Thyroid gland (tissue), 4 donors: ENCODE results near the gene RAB37. TPM values are rescaled to one million over a fixed set of nuclear protein-coding genes. Genes with fewer than 3 reads are reported as not detected.
A peak's percentile ranks its signal among the peaks of the same experiment; 100 is the strongest.

ENCODE experiments used
- DNase-seq, 2 donors: peaks; one replicate each; pipeline ENCODE4 v3.0.0-alpha.2; 2019
- H3K27ac ChIP-seq, 3 donors: fragments of 200-600 bp; sonication (generic); 1 replicate in 2 of 3; 2 replicates in 1 of 3; pipeline ENCODE4 v1.5.1; 2016 to 2019; ENCODE audit warnings: mild to moderate bottlenecking in 1 of 3, moderate library complexity in 1 of 3
- H3K27me3 ChIP-seq: fragments of 200-600 bp; sonication (generic); one replicate; pipeline ENCODE4 v1.5.1; 2019
- H3K36me3 ChIP-seq, 2 donors: fragments of 200-600 bp; sonication (generic); one replicate each; pipeline ENCODE4 v1.5.1; 2016 to 2019
- H3K4me1 ChIP-seq, 2 donors: fragments of 200-600 bp; sonication (generic); one replicate each; pipeline ENCODE4 v1.5.1; 2017 to 2019
- H3K4me3 ChIP-seq, 3 donors: fragments of 200-600 bp; sonication (generic); replicated peaks in 1 of 3; 1 replicate in 2 of 3; 2 replicates in 1 of 3; pipeline ENCODE4 v1.5.1; 2016; ENCODE audit warnings: mild to moderate bottlenecking in 1 of 3
- H3K9me3 ChIP-seq: fragments of 200-600 bp; sonication (generic); one replicate; pipeline ENCODE4 v1.5.1; 2017
- POLR2A ChIP-seq, 2 donors: fragments of 450-650 bp; IDR thresholded peaks; one replicate each; pipeline ENCODE4 v1.6.1; 2017; ENCODE audit warnings: antibody characterized with exemption in 2 of 2, mild to moderate bottlenecking in 2 of 2, moderate library complexity in 1 of 2
- WGBS, 2 donors: methylation state at CpG; one replicate each; pipeline ENCODE4 v1.1.5; 2017; 5-methylcytosine and 5-hydroxymethylcytosine counted together
- intact Hi-C: fragments of 100-400 bp; cut with DNase I; formaldehyde crosslinking; loops from one replicate; pipeline ENCODE4 v1.15.1; 2023
- total RNA-seq, 4 donors: library from RNA; depleted of rRNA; stranded (reverse); fragments of >200 nt; gene quantifications; one replicate each; pipeline ENCODE4 v1.2.3, GENCODE V29; 2016
- TF ChIP-seq, protein P1 (sequence below), 6 experiments: fragments of 200-600 bp in 3 of 6; fragments of 450-650 bp in 3 of 6; sonication (generic) in 3 of 6; IDR thresholded peaks; one replicate each; pipeline ENCODE4 v1.5.1; 2016 to 2019; ENCODE audit warnings: antibody characterized with exemption in 6 of 6, mild to moderate bottlenecking in 2 of 6, inconsistent platforms in 1 of 6, moderate library complexity in 1 of 6

The RAB37 gene
- total RNA-seq, 4 donors from 2014 or later: 0.33 to 1.8 (median 0.39) TPM

- WGBS, 2 donors: 67 to 80% methylated on average over 2 to 7 of the region's 9 CpGs
- intact Hi-C loops: no loop called here
Observed at GRCh38 chr17:74759243-74759801, 22.3 kb downstream of the RAB37 start.

GRCh38 chr17:74759941-74760340 is 22.9 kb downstream of the RAB37 start:
- WGBS, 2 donors: 32 to 53% methylated on average over 5 to 9 of the region's 10 CpGs
- Histone ChIP-seq H3K27ac (peak overlapping the region; percentile 66 to 74 (median 72)), H3K4me1 (peaks cover 47 to 53% of the 10 kb centered on the region in 2 donors), H3K36me3 (no peaks in the 10 kb centered on the region), H3K27me3 (no peaks in the 10 kb centered on the region), H3K9me3 (no peaks in the 10 kb centered on the region), H3K4me3 (no peak overlapping the region)
- DNase-seq: peak; percentile 88 to 92
- TF ChIP-seq, protein P1, sequence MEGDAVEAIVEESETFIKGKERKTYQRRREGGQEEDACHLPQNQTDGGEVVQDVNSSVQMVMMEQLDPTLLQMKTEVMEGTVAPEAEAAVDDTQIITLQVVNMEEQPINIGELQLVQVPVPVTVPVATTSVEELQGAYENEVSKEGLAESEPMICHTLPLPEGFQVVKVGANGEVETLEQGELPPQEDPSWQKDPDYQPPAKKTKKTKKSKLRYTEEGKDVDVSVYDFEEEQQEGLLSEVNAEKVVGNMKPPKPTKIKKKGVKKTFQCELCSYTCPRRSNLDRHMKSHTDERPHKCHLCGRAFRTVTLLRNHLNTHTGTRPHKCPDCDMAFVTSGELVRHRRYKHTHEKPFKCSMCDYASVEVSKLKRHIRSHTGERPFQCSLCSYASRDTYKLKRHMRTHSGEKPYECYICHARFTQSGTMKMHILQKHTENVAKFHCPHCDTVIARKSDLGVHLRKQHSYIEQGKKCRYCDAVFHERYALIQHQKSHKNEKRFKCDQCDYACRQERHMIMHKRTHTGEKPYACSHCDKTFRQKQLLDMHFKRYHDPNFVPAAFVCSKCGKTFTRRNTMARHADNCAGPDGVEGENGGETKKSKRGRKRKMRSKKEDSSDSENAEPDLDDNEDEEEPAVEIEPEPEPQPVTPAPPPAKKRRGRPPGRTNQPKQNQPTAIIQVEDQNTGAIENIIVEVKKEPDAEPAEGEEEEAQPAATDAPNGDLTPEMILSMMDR (IDR thresholded peaks at IDR 0.05): no peak
- no peak for TF ChIP-seq POLR2A (IDR thresholded peaks at IDR 0.05)
- intact Hi-C loops: no loop called here

More at GRCh38 chr17:74759243-74759801, 22.3 kb downstream of the RAB37 start:
- TF ChIP-seq, protein P1 (IDR thresholded peaks at IDR 0.05): no peak
- no peak for DNase-seq
- H3K36me3 ChIP-seq: no peaks in the 10 kb centered on the region
- peak overlapping the region; percentile 66 to 74 (median 72) for H3K27ac ChIP-seq
- H3K27me3 ChIP-seq: no peaks in the 10 kb centered on the region
- H3K4me1 ChIP-seq: peaks cover 47 to 56% of the 10 kb centered on the region in 2 donors
- no peaks in the 10 kb centered on the region for H3K9me3 ChIP-seq
- no peak overlapping the region for H3K4me3 ChIP-seq

DNA sequence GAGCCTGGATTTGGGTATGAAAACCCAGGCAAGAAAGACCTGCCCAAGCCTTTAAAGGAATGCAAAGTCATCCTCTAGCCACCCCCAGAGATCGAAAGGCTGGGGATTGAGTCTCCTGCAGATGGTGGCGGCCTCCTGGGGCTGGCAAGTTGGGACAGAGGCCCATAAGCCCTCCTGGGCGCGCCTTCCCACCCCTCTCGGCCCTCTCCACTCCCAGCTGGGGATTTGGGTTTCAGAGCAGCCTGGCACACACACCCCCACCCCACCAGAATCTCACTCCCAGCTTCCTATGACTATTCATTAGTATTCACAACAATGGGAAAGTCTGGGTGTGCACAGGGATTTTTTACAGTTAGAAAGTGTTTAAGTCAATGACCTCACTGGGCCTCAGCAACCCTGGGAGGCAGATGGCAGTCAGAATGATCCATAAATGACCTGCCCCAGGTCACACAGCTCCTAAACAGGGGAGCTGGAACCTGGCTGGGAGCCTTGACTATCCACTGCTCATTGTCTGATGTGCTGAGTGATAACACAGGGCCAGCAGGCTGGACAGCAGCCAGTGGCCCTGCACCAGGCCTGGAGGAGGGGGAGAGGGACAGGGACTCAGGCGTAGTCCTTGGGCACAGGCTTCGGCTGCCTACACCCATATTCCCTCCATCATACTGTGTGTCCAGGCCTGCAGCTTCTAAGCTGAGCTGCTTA is 23.5 kb downstream of the RAB37 start:
- TF ChIP-seq, protein P1 (IDR thresholded peaks at IDR 0.05): no peak
- TF ChIP-seq POLR2A (IDR thresholded peaks at IDR 0.05): no peak
- H3K4me1 ChIP-seq: peaks cover 47 to 53% of the 10 kb centered on the region in 2 donors

DNA sequence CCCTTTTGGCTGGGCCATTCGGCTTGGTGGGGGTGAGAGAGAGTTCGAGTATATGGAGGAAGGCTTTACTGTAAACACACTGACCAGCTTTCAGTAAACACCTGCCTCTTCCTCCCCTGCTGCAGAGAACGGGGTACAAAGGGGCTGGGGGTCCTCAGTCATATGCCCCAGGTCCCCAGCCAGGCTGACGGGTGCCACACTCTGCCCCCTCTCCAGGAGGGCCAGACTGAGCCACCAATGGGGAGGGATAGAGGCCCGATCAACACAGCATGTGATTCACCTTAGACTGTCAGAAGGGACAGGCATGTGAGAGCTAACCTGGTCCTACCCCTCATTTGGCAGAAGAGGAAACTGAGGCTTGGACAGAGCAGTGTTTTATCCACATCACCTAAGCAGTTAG is 24.4 kb downstream of the RAB37 start:
- no peak for TF ChIP-seq POLR2A (IDR thresholded peaks at IDR 0.05)
- TF ChIP-seq, protein P1 (IDR thresholded peaks at IDR 0.05): no peak
- no peaks in the 10 kb centered on the region for H3K36me3 ChIP-seq
- H3K4me3 ChIP-seq: no peak overlapping the region
- 54 to 66% methylated on average over 3 to 5 of the region's 5 CpGs for WGBS, 2 donors
- DNase-seq: no peak
- no peaks in the 10 kb centered on the region for H3K9me3 ChIP-seq
- no peaks in the 10 kb centered on the region for H3K27me3 ChIP-seq
- H3K4me1 ChIP-seq: peaks cover 47 to 53% of the 10 kb centered on the region in 2 donors
- peak overlapping the region in 2 of 3 donors; percentile 71 to 72 for H3K27ac ChIP-seq
- intact Hi-C loops: no loop called here

More for the DNA sequence above, 23.5 kb downstream of the RAB37 start:
- Histone ChIP-seq H3K36me3 (no peaks in the 10 kb centered on the region), H3K4me3 (no peak overlapping the region), H3K27ac (peak overlapping the region; percentile 66 to 74 (median 72)), H3K9me3 (no peaks in the 10 kb centered on the region), H3K27me3 (no peaks in the 10 kb centered on the region)
- intact Hi-C loops: no loop called here
- peak; percentile 47 to 48 for DNase-seq
- 51 to 58% methylated on average over 6 to 7 of the region's 7 CpGs for WGBS, 2 donors

DNA sequence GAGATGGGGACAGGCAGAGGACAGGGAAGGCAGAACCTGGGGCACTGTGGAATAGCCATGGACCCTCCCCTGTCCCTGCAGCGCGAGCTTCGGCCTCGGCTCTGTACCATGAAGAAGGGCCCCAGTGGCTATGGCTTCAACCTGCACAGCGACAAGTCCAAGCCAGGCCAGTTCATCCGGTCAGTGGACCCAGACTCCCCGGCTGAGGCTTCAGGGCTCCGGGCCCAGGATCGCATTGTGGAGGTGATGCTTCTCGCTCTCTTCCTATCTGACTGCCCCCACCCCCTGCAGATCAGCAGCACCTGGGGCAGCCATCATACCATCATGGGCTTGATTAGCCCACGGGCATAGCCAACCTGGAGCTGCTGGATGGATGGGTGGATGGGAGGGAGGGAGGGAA is 24.9 kb downstream of the RAB37 start:
- H3K4me3 ChIP-seq: no peak overlapping the region
- TF ChIP-seq POLR2A (IDR thresholded peaks at IDR 0.05): no peak
- TF ChIP-seq, protein P1 (IDR thresholded peaks at IDR 0.05): no peak
- H3K27ac ChIP-seq: no peak overlapping the region
- peaks cover 47 to 52% of the 10 kb centered on the region in 2 donors for H3K4me1 ChIP-seq
- no peaks in the 10 kb centered on the region for H3K27me3 ChIP-seq
- no peak for DNase-seq
- WGBS, 2 donors: 91 to 93% methylated on average over 3 to 11 of the region's 11 CpGs
- intact Hi-C loops: no loop called here
- H3K9me3 ChIP-seq: no peaks in the 10 kb centered on the region
- no peaks in the 10 kb centered on the region for H3K36me3 ChIP-seq
